Activated effector memory CD4-positive, alpha-beta T cell treated with Interleukin-2 at 50 U/mL for 16 hours (primary cell): Measurements from ENCODE around the gene FIP1L1.
A peak's percentile ranks its signal among the peaks of the same experiment; 100 is the strongest.
"Not testable (repeated sequence)": the region's sequence is repeated elsewhere in the genome, so short reads cannot be mapped to it uniquely, and the experiment has no call there.

Experiments
- DNase-seq: peaks from one replicate; pipeline ENCODE4 v3.0.0-alpha.2; 2020

The FIP1L1 gene, protein sequence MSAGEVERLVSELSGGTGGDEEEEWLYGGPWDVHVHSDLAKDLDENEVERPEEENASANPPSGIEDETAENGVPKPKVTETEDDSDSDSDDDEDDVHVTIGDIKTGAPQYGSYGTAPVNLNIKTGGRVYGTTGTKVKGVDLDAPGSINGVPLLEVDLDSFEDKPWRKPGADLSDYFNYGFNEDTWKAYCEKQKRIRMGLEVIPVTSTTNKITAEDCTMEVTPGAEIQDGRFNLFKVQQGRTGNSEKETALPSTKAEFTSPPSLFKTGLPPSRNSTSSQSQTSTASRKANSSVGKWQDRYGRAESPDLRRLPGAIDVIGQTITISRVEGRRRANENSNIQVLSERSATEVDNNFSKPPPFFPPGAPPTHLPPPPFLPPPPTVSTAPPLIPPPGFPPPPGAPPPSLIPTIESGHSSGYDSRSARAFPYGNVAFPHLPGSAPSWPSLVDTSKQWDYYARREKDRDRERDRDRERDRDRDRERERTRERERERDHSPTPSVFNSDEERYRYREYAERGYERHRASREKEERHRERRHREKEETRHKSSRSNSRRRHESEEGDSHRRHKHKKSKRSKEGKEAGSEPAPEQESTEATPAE

GRCh38 chr4:53377319-53378170 lies at the start of gene FIP1L1:
Gene FIP1L1 (plus strand): TSS chr4:53377641. CDS start chr4:53377839, 198 bp downstream.
- peak; percentile 94 for DNase-seq

- DNase-seq: not testable (repeated sequence)
Observed at GRCh38 chr4:53334916-53335315, 42.5 kb upstream of the FIP1L1 start.

GRCh38 chr4:53340145-53340544 lies 37.3 kb upstream of the FIP1L1 start:
- not testable (repeated sequence) for DNase-seq

DNA sequence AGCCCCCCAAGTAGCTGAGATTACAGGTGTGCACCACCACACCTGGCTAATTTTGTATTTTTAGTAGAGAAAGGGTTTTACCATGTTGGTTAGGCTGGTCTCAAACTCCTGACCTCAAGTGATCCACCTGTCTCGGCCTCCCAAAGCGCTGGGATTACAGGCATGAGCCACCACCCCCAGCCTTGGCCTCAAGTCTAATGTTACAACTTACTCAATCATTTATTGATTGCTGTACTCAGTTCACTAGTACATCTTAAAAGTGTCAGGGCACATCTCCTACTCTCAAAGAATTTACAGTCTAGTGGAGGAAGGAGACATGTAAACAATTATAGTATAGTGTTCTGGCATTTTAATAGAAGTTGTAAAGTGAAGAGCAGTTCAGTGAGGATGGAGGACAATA lies 31.0 kb upstream of the FIP1L1 start:
- not testable (repeated sequence) for DNase-seq

DNA sequence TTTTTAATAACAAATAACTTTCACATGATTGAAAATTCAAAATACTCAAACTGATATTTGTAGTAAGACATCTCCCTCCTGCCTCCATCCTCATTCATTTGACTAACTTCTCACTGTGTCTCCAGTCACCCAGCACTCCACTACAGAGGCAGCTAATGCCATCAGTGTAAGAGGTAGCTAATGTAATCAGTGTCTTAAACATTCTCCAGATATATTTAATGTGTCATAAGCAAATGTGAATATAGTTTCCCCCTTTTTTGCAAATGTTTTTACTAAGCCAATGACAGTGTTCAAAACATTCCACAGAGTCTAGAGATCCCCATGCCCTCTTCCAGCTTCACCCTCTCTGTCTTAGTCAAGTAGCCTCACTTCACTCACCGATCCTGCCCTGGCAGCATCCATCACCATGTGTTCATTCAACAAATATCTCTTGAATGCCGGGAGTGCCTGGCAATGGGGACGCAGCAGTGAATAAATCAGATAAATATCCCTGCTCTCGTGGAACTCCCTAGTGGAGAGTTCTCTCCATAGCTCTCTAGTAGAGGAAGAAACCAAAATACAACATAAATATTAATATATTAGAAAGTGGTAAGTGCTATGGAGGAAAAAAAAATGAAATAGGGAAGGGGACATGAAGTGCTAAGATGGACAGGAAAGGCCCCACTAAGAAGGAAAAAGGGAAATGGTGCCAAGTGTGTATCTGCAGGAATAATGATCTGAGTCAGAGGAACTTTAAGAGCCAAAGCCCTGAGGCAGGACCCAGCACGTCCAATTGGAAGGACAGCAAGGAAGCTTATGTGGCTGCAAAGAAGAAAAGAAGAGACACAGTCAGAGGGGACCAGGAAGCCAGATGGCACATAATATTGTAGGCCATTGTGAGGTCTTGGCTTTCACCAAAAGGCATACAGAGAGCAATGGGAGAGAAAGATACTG lies 30.3 kb upstream of the FIP1L1 start:
- DNase-seq: no peak

- DNase-seq: no peak
Observed at GRCh38 chr4:53348046-53348445, 29.4 kb upstream of the FIP1L1 start.

GRCh38 chr4:53349091-53349491 lies 28.4 kb upstream of the FIP1L1 start:
- DNase-seq: no peak

DNA sequence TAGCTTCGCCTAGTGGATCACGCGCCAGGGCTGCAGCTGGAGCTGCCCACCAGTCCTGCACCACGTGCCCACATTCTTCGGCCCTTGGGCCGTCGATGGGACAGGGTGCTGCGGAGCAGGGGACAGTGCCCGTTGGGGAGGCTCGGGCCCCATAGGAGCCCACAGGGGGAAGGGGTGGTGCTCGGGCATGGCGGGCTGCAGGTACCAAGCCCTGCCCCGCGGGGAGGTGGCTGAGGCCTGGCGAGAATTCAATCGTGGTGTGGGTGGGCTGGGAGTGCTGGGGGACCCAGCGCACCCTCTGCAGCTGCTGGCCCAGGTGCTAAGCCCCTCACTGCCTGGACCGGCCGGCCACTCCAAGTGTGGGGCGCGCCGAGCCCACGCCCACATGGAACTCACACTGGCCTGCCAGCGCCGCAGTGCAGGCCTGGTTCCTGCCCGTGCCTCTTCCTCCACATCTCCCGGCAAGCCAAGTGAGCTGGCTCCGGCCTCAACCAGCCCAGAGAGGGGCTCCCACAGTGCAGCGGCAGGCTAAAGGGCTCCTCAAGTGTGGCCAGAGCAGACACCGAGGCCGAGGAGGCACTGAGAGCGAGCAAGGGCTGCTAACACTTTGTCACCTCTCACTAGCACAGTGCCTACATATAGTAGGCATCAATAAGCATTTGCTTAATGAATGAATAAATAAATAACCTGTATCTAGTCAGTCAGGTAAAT lies 23.3 kb upstream of the FIP1L1 start:
- no peak for DNase-seq

DNA sequence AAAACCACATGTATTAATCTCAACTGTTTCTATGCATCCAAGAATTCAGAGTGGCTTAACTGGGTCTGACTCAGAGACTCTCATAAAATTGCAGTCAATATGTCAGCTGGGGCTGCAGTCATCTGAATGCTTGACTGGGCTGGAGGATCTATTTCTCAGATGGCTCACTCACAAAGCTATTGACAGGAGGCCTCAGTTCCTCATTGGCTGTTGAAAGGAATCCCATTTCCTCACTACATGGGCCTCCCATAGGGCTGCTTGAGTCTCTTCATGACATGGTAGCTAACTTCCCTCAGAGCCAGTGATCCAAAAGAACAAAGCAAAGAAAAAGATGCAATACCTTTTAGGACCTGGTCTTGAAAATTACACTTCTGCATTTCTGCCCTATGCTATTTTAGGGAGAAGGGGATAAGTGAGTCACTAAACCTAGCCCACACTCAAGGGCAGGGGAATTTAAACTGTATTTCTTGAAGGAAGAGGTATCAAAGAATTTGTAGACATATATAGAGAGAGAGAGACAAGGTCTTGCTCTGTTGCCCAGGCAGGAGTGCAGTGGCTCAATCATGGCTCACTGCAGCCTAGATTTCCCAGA lies 21.4 kb upstream of the FIP1L1 start:
- no peak for DNase-seq

DNA sequence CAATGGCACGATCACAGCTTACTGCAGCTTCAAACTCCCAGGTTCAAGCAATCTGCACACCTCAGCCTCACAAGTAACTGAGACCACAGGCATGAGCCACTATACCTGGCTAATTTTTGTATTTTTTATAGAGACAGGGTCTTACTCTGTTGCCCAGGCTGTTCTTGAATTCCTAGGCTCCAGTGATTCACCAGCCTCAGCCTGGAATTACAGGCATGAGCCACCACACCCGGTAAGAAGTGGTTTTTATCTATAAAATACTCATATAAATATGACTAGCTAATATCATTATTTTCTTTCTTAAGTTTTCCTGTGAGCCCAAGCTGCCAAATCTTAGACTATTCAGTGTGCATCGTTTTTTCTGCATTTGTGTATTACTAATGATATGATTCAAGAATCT lies 16.0 kb upstream of the FIP1L1 start:
- no peak for DNase-seq

- DNase-seq: no peak
Observed at GRCh38 chr4:53362093-53362492, 15.3 kb upstream of the FIP1L1 start.

DNA sequence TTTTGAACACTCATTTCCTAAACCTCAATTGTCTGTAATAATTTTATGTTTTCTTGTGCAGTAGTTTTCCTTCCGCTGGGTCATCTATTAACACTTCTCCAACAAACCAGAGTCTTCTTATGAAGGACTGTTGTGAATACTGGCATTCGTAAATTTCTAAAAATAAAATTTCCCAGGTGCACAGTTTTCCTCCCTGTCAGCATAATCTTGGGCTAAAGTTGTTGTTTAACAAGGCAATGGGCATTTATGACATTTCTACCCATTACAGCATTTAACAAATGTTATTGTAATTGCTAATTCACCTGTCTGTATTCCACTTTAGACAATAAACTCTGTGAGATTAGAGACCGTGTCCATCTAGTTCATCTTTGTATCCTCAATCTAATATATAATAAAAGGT lies 12.8 kb upstream of the FIP1L1 start:
- no peak for DNase-seq

- DNase-seq: no peak
Observed at GRCh38 chr4:53365121-53365485, 12.3 kb upstream of the FIP1L1 start.

- peak; percentile 88 for DNase-seq
Observed at GRCh38 chr4:53365486-53366300, 11.7 kb upstream of the FIP1L1 start, which contains the start of gene SCFD2. Gene SCFD2 (minus strand): TSS chr4:53366061.

- no peak for DNase-seq
Observed at GRCh38 chr4:53366301-53366716, 11.1 kb upstream of the FIP1L1 start.

GRCh38 chr4:53367721-53368120 lies 9.7 kb upstream of the FIP1L1 start:
- DNase-seq: no peak

GRCh38 chr4:53371049-53371448 lies 6.4 kb upstream of the FIP1L1 start:
- no peak for DNase-seq

DNA sequence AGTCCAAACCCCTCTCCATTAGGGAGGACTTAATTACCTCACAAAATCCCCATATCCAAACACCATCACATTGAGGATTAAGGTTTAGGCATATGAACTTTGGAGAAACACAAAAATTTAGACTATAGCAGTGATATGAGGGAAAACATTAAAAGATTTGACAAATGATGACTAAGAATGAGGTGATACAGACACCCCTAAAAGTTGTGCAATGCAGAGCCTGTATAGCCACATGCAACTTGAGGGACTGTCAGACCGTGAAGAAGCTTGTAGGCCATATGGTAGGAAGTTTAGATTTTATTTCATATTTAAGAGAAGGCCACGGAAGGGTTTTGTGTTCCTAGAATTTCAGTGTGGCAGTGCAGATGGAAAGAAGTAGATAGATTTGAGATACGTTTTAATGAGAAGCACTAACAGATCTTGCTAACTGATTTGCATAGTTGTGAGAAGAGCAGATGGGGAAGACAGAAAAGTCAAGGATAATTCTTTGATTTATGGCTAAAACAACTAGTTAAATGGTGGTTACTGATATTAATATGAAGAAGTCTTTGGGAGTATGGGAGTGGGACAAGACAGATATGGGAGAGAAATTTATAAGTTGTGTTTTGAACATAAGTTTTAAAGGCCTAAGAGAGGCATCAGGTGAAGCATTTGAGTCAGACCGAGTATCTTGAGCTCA lies 5.5 kb upstream of the FIP1L1 start:
- no peak for DNase-seq

- no peak for DNase-seq
Observed at GRCh38 chr4:53374777-53375258, 2.6 kb upstream of the FIP1L1 start.

GRCh38 chr4:53376900-53377299 lies 541 bp upstream of the FIP1L1 start:
- no peak for DNase-seq
